Forelimb muscle (tissue), 1 donor: Measurements from ENCODE around the gene RTN4R. TPM values are rescaled to one million over a fixed set of nuclear protein-coding genes. Genes with fewer than 3 reads are reported as not detected.

Source experiments
- DNase-seq: peaks from one replicate; pipeline ENCODE4 v3.0.0-alpha.2; 2013; ENCODE audit warnings: low read depth
- polyA plus RNA-seq: library from polyadenylated mRNA; unstranded; fragments of 120-200 nt; gene quantifications from one replicate; pipeline ENCODE4 v1.2.1, GENCODE V29; 2013; ENCODE audit not compliant: insufficient read length

RTN4R gene
- polyA plus RNA-seq, 1 donor, result 19.9 TPM

DNA sequence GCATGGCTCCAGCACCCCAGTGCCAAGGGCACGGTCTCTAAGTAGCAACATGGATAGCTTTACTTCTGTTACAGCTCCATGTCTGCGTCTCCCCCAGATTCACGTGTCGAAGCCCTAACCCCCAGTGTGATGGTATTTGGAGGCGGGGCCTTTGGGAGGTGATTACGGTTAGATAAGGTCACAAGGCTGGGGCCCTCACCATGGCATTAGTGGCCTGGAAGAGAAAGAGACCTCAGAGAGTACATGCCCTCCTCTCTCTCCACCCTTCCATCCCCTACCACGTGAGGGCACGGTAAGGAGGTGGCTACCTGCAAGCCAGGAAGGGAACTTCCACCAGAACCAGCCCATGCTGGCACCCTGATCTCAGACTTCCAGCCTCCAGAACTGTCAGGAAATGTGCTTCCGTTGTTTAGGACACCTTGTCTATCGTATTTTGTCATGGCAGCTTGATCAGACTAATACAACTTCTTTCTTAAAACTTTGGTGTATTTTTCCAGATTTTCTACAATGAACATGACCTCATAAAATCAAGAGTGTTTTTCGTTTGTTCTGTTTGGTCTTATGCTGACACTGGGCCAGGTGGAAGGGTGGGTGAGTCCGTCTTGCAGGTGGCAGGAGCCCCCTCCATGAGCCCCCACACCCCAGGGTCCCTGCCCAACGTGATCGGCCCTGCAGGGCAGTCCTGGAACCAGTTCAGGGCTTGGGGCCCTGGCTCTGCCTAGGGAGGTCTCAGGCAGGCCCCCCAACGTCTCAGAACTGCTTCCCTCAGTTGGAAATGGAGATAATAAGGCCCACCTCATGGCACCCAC, 10.7 kb downstream of the RTN4R start:
- no peak for DNase-seq

DNA sequence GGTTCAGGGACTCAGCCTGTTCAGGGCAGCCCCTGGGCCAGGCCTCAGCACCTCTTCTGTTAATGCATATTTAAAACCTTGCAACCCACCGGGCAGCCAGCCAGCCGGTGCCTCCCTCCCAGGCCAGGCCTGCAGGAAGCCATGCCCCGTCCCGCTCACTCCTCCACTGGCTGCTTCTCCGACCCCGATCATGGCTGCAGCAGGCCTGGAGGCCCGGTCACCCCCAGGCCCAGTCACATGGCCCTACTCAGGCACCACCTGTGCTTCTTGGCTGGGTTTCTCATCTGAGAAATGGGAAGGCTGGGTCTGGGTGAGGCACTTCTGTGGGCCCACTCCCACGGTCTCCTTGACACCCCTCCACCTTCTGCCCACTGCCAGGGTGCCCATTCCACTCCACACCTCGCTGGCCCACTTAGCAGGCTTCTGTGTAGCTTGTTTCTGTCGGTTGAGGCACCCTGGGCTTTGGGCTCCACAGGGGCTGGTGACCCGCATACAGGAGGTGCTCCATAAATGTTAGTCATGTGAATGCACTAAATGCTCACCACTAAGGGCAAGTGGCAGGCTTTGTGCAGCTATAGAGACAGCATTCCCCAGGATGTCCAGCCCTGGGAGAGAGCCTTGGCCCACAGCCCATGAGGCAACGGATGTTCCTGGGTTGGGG, 11.4 kb downstream of the RTN4R start:
- DNase-seq, result no peak

DNA sequence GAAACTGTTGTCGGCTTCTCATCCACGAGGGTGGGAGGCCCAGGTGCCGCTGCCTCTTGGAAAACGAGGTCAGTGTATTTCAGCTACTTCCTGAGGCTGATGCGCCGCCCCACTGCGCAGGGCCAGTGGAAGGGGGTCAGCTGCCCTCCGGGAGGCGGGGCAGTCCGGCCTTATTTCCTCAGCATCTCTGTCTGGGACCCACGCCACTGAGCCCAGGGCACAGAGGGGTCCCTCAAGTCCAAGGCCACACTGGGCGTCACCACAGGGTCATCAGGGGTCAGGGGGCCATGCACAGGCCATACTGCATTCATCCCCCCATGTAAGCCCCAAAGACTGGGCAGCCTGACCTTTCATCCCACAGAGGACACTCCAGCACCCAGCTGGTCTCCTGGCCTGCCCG, 12.1 kb downstream of the RTN4R start:
- DNase-seq, result no peak

DNA sequence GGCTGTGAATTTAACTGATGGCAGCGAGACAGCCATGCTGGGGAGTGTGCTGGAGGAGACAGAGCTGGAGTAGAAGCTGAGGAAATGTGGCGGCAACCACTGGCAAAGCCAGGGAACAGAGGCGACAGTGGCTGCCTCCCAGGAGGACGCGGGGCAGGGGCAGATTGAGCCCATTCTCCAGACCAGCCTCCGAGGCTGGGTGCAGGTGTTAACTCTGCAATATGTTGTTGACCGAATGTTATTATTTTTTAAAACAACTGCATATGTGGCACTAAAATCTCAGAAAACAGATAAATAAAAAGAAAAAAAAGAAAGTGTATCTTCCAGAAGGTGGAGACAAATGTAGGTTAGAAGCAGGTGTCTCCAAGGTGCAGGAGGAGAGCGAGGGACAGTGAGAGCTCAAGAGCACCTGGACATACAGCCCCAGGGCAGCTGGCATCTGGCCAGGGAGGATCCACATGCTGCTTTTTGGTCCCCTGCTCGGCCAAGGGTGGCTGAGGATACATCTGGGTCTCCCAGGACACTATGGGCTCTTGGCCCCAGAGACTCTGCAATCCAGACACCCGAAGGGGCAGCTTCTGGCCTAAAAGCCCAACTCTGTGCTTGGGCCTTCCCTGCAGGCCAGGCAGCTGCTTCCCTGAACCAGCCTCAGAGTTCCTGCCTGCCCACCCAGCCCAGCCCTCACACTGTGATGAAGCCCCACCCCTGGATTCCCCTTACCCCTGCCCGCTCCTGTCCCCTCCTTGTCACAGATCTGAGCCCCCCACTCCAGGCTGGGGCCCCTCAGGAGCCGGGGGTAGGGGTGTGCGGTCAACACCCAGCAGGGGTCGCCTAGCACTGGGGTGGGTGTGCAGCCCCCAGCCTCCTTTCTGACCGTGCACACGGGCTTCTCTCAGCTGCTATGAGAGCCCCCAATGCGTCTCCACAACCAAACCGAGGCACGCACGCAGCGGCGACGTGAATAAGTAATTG, 12.9 kb downstream of the RTN4R start:
- no peak for DNase-seq

DNA sequence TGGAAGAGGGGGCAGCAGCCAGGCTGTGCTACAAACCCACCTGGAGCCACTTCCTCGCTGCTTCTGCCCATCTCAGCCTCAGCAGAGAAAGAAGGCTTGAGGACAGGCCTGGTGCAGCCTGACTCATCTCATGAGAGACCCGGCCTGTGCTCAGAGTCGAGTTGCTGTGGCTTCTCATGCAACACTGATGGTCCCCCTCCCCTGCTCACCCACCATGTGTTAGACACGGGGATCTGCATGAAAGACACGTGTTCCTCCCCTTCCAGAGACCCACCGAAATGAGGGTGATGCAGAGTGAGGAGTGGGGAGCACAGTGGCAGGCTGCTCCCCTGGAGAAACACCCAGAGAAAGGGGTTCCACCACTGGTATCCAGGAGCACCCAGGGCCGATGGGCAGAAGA, 15.0 kb downstream of the RTN4R start:
- no peak for DNase-seq

DNA sequence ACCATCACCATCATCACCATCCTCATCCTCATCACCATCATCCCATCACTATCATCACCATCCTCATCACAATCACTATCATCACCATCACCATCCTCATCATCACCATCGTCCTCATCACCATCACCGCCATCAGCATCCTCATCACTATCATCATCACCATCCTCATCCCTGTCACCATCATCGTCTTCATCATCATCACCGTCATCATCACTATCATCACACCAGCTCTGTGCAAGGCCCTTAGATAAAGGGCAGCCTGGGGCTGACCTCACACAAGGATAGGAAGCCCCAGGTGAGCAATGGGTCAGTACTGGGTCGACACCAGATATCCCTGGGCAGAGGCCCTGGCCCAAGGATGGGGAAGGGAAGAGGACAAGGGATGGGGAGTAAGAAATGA, 16.1 kb downstream of the RTN4R start:
- no peak for DNase-seq

DNA sequence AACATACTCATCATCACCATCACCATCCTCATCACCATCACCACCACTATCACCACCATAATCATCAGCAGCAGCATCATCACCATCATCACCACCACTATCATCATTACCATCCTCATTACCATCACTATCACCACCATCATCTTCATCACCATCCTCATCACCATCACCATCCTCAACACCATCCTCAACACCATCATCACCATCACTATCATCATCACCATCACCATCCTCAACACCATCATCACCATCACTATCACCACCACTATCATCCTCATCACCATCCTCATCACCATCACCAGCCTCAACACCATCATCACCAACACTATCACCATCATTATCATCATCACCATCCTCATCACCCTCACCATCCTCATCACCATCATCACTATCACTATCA, 16.6 kb downstream of the RTN4R start:
- no peak for DNase-seq

DNA sequence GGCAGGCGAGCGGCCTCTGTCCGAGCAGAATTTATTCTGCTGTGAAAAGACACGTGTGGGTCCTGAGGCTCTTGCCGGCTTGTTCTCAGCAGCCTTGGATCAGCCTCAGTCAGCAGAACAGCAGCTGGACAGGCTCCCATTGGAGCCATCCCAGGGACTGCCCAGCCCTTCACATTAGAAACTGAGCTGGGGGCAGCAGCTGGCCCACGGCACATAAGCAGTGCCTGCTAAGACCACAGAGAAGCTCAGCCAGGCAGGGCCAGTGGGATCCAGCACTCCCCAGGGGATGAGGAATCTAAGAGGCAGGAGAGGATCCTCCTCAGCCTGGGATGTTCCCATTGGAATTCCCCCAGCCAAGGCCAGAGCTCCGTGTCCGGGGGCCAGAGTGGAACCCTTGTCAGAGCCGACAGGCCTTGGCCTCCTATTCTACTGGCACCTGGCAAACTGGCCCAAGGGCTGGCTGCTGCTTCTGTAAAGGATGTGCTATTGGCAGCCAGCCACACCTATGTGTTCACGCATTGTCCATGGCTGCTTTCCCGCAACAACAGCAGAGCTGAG, 18.2 kb downstream of the RTN4R start:
- DNase-seq, result peak; percentile 55

DNA sequence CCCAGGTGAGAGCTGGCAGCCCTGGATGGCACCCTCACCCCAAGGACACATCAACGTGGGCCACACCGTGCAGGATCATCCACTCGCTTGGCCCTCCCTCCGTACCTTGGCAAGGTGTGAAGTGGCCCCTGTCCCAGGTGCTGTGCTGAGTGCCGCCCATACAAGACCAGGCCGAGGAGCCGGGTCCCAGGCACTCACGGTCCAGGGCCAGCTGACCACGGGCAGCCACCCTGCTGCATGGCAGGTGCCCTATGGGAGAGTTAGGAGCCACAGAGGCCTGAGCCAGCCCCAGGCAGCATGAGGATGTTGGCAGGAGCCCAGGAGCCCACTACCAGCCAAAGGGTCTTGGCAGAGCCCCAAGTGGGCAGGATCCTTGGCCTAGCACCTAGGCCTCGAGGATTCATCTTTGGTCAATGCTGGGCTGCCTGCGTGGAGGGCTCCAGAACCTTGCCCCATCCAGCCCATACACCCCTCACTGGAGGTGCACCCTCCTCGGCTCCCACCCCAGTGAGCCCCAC, 19.6 kb downstream of the RTN4R start:
- no peak for DNase-seq

DNA sequence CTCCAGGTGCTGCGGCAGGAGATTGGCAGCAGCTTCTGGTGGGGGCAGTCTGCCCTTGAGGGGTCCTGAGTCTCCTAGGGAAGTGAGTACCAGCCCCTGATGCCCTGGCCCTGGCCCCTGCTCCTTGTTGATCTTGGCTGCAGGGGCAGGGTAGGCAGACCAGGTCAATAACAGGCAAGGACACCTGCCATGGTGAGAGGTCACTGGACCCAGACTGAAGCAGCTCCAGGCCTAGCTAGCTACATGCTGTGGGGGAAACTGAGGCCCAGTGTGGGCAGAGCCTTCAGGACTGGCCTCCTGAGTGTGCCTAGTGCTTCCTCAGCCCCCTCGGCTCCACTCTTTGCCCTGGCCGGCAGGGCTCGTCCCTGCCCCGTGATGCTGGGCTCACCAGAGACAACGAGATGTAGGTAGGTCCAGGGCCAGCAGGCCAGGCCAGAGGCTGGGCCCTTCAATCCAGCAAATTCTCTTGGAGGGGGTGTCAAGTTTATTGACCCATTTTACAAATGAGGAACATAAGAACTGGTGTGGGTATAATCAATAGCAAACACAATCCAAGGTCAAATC, 20.4 kb downstream of the RTN4R start:
- DNase-seq, result no peak

DNA sequence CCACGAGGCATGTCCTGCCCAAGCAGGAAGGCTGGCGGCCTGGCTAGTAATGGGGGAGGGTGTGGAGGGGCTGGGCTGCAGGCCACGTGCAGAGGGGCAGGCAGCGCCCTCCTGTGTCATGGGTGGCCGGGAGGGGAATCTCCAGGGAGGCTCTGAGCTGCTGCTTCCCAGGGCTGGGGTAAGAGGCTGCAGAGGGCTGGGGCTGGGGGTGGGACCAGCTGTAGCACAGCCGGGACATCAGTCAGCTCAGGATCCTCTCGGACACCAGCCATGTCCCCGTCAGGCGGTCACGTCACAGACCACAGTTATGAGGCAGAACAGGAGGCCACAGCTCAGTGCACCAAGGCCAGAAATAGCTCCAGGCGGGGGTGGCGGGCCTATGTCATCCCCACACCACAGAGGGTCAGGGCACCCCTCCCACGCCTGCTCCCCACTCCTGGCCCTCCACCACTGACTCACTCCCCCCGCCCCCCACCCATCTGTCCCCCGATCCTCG, 21.1 kb downstream of the RTN4R start:
- no peak for DNase-seq

DNA sequence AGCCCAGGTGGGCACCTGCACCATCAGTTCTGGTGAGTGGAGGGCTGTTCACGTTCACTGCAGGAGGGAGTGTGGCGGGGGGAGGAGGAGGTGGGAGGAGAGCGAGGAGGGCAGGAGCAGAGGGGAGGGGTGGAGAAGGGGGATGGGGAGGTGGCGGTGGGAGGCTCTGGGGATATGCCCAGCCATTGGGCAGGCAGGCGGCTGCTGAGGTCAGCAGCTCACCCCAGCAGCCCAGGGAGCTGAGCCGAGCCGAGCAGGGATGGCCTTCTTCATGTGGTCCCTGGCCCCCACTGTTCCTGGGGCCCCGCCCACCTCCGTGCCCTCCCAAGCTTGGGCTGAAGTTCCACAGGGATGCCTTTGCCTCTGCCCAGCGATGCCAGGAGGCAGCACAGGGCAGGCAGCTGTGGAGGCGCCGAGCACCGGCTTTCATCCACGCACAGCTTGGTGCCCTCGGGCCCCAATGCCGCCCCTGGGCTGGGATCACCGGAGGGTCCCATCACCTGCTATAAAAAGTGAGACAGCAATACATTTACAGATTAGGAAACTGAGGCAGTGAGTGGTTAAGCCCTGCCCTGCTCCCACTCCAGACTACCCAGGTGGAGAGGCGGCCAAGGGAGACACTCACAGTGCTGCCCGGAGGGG, 21.6 kb downstream of the RTN4R start:
- DNase-seq, result no peak

DNA sequence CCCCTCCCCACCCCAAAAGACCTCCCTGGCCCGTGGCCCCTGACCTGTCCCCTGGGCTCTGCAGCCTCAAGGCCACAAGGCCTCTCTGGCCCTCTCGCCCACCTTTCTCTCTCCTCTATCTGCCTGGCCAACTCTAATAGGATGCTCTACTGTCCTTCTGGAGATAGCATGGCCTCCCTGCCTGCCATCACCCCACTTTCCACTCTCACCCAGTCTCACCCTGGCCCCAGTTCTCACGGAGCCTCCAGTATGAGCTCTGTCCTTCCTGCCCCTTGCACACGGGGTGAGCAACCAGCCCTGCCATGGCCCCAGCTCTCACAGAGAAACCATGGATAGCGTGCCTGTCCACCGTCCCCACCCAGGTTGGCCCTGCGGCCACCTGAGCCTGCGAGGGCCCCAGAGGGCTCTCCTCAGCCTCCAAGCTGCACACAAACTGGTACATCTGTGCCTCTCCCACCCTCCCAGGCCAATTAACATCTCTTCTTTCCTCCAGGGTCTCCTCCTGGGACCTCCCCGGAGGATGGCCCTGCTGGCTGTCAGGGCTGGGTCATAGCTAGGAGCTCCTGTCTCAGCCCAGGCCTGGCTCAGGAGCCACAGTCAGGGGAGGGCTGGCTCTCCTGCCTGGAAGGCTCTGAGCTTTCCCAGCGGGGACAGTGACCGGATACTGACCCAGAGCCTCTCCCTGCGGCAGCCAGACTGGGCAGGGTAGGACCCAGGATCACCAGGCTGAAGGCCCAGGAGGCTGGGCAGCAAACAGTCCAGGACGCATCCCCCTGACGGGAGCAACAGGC, 22.3 kb downstream of the RTN4R start:
- DNase-seq, result no peak

DNA sequence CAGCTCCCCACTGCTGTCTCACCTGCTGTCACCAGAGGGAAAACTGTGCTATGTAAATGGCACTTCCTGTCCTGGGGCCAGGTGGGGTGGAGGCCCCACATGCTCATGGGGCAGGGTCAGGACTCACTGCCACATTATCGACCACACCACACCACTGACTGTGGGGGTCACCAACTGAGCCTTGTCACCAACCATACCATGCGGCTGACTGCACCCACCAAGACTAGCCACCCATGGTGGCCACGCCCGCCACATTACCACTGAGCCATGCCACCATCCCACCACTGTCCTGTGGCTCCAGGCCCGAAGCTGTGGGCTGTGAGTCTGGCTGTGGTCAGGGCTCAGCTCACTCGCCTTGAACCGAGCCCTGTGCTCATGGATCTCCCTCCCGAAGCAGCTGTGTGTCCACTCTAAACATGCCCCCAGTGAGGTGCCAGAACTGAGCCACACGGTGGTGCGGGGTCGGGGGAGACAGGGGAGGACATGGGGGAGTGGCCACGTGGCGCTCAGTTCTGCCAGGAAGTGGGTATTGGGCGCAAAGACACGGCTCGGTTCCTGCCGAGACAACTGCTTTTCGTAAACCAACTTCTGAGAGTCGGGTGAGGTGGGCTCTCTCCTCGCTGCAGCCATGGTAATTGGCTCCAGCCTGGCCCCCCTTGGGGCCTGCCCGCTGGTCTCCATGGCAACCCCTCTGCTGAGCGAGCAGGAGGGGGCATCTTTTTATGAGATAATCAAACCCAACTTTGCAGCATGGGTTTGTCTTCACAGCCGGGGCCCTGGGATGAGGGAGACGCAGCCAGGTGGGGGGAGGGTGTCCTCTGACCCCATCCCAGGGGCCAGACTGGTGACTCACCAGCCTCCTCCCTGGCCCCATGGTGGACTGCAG, 23.2 kb downstream of the RTN4R start:
- DNase-seq, result no peak

DNA sequence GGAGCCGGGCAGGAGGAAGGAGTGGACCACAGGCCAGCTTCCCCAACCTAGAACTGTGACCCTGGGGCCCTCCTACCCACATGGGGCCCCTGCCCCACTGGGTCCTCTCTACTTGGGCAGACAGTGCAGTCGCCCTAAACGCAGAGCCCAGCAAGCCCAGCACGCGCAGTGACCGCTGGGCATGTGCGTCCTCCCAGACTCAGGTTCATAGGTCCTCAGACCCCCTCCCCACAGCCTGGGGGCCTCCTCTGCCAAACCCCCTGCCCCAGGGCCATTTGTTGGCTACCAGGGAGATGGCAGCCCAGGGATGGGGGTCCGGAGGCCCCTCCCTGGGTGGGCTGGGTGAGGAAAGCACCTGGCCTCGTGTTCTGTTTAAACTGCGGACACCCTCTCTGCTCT, 23.9 kb downstream of the RTN4R start:
- no peak for DNase-seq

DNA sequence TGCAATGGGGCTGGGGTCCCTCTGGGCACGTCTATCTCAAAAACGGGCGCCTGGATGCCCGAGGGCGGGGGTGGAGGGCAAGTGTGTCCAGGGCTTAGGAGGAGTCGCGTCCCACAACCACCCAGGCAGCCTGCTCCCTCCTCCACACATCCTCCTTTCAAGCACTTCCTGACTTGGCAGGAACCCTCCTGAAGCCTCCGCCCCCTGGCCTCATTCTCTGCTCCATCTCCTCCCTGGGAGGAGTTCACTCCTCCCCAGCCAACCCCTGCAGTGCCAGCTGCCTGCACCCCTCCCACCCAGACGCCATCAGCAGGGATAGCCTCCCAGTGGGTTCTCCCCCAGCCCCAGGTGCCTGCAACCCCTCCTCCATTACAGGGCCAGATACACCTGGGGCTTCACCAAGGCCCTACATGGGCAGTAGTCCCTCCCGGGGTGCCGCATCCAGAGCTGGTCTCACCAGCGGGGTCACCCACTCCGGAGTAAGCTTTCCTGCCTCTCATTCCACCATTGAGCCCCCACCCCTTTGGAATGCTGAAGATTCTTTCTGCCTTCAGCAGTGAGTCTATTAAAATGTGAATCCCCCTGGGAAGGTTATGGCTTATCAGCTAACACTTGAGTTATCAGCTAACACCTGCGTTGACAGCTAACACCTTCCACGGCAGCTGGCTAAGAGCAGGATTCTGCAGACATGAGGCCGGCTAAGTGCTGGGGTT, 24.4 kb downstream of the RTN4R start:
- peak; percentile 59 for DNase-seq

DNA sequence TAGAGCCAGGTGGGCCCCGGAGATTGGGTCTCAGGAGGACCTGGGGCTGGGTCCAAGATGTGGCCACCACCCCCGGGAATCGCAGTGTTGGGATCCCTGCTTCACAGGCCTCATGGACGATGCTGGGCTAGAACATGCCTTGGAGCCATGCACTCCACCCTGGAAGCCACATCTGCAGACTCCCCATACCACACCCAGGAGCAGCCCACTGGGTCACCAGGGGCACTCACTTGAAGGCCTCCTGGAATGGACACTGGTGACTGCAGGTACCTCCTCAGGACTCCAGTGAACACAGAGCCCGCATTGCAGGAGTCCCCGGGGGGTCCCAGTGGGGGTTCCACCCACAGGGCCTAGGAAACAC, 25.0 kb downstream of the RTN4R start:
- no peak for DNase-seq
